Activated naive CD4-positive, alpha-beta T cell treated with anti-CD3 and anti-CD28 coated beads, Interleukin-2, amount 50 U/mL, for 16 hours (primary cell): ENCODE results near the gene PDXP.
"Not testable (repeated sequence)": the region's sequence is repeated elsewhere in the genome, so short reads cannot be mapped to it uniquely, and the experiment has no call there.

Source experiments
- DNase-seq: peaks from one replicate; pipeline ENCODE4 v3.0.0-alpha.2; 2020

Gene PDXP

GRCh38 chr22:37675930-37676735, 17.6 kb downstream of the PDXP start:
- no peak for DNase-seq

DNA sequence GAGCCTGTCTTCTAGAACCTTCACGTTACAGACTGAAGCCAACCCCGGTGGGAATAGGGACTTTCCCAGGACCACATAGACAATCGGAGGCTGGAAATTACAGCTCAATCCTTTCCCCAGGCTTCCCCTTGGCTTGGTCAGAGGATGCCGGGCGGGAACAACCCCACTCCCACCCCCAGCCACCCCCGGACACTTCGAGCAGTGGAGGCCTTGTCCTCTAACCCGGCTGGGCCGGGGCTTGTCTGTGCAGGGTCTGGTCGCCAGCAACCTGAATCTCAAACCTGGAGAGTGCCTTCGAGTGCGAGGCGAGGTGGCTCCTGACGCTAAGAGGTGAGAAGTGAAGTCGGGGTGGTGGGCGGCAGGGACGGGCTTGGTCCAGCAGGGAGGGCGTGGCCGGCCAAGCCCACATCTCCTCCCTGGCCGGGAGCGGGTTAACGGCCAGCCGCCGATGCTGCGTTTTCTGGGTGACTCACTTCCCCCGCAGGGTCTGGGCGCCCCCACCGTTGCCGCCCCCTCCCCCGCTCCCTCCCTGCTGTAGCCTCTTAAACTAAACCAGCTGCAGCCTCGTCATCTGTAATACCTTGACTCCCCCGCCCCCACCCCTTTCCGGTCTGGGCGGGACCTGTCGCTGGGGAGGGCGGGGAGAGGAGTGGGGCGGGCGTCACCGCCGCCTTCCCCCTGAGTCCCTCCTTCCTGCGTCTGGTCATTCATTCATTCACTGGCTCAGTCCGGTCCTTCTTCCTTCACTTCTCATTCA, 18.4 kb downstream of the PDXP start:
- DNase-seq, result peak; percentile 94

DNA sequence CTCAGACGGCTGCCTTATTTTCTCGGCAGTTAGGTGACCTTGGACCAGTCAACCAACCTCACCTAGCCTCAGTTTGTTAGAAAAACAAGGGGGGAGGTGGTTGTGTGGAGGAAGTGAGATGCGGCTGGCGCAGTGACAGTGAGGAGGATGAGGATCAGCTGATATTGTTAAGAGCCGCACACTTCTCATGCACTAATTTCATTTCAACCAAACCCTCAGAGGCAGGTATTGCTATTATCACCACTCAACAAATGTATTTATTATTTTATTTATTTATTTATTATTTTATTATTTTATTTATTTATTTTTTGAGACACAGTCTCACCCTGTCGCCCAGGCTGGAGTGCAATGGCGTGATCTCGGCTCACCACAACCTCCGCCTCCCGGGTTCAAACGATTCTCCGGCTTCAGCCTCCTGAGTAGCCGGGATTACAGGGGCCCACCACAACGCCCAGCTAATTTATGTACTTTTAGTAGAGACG, 19.0 kb downstream of the PDXP start:
- no peak for DNase-seq

DNA sequence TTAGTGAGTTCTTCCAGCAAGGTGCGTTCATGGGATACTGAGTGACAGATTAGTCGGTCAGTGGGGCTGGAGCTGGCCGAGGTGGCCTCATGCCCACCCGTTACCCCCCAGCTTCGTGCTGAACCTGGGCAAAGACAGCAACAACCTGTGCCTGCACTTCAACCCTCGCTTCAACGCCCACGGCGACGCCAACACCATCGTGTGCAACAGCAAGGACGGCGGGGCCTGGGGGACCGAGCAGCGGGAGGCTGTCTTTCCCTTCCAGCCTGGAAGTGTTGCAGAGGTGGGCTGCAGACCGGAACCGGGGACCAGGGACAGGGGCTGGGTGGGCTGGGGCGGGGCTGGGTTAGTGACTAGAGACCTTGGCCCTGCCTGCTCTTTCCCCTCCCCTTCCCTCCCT, 19.8 kb downstream of the PDXP start:
- no peak for DNase-seq

DNA sequence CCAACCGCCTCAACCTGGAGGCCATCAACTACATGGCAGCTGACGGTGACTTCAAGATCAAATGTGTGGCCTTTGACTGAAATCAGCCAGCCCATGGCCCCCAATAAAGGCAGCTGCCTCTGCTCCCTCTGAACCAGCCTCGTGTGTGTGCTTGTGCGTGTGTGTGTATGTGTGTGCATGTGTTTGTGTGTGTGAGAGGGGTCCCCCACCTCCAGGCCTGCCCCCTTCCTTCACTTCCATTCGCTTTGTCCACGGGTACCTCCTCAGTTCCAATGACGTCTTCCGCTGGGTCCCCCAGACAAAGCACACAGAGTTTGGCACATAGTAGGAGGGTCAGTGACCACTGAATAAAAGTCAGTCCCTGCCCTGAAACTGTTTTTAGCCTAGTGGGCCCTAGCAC, 21.1 kb downstream of the PDXP start:
- no peak for DNase-seq

GRCh38 chr22:37680191-37680851, 21.8 kb downstream of the PDXP start:
- DNase-seq, result no peak

DNA sequence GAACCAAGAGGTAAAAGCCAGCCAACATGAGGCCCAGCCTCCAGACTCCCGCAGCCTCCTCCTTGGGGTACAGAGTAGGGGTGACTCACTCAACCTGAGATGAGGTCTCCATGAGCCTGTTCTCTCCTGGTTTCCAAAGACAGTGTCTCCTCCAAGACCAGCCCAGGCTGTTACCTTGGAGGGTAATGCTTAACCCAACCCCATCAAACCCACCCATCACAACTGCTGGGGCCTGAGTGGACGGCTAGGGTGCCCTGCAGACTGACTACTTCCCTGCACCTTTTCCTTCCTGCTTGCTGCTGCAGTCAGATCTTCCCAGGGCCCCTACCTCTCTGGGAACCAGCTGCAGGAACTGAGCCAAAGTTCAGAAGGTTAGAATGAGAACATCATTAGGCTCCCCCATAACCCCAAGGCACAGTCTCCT, 22.5 kb downstream of the PDXP start:
- no peak for DNase-seq

- peak; percentile 72 for DNase-seq
Observed at GRCh38 chr22:37681556-37682049, 23.1 kb downstream of the PDXP start.

DNA sequence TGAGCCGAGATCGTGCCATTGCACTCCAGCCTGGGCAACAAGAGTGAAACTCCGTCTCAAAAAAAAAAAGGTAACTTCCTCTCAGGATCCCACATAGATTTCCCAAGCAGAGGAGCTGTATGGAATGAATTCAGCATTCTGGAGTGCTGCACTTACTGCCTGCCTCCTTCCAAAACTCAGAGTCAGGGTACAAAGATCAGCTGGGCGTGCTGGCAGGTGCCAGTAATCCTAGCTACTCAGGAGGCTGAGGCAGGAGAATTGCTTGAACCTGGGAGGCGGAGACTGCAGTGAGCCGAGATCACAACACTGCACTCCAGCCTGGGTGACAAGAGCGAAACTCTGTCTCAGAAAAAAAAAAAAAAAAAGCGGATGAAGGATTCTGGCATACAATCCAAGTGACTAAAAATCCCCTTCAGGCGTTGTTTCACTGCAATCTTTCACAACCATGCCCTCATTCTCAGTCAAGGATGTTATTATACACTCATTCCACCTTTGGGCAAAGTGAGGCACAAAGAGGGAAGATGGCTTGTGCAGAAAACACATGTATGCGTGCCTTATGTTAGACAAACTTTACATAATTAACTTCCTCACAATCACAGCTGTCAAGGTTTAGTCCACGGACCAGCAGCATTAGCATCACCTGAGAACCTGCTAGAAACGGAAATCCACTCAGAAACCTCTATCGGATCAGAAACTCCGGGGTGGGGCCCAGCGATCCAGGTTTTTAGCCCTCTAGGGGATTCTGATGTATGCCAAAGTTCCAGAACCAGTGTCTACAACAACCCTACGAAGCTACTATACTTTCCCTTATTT, 26.5 kb downstream of the PDXP start:
- DNase-seq, result no peak

DNA sequence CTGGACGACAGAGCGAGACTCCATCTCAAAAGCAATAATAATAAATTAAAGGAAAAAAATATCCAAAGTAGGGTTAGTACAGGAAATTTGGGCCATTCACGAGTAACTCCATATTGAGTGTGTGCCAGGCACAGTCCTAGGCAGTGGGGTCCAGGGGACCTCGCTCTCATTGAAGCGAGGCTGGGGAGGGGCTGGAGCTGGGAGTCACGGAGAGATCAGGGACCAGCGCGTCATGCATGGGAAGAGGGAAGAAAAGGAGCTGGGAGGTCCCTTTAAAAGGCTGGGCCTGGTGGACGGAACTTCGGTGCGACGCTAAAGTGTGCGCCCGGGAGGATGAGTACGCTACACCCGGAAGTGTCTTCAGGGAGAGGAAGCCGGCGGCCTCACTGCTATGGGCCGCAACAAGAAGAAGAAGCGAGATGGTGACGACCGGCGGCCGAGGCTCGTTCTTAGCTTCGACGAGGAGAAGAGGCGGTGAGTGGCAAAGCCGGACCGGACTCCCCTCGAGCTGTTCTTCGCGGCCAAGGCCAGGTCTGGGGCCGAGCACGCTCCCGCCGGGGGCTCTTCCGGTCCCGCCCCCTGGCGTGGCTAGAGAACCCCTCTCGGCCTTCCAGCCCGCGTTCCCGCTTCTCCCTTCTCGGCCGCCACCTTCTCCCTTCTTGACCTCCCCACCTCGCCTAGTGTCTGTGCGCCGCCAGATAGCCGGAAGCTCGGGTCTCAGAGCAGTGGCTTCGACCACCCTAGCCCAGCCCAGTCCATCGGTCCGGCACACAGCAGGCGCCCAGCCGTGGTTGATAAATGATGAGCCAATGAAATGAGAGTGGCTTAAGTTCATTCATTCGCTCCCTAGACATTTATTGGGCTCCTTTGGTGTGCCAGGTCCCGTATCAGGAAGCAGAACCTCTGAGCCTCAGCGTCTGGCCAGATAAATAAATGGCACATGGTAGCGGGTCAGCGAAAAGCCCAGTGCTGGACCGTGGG, 27.8 kb downstream of the PDXP start, which contains the start of gene NOL12:
Gene NOL12 (plus strand): TSS at position 342 of the 981 bp plus-strand sequence. CDS start 50 bp downstream, at position 392.
- peak; percentile 75 for DNase-seq

- no peak for DNase-seq
Observed at GRCh38 chr22:37690407-37690806, 31.9 kb downstream of the PDXP start.

GRCh38 chr22:37690901-37691504, 32.5 kb downstream of the PDXP start:
- no peak for DNase-seq

GRCh38 chr22:37692627-37693285, 34.2 kb downstream of the PDXP start:
- DNase-seq, result no peak

DNA sequence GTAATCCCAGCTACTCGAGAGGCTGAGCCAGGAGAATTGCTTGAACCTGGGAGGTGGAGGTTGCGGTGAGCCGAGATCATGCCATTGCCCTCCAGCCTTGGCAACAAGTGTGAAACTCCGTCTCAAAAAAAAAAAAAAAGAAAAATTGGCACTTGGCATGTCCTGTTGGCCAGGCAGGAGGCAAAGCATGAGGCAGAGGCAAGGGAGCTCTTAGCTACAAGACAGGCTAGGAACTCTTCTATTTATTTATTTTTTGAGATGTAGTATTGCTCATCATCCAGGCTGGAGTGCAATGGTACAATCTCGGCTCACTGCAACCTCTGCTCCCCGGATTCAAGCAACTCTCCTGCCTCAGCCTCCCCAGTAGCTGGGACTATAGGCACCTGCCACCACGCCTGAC, 35.6 kb downstream of the PDXP start:
- DNase-seq, result not testable (repeated sequence)

GRCh38 chr22:37696260-37696656, 37.7 kb downstream of the PDXP start:
- DNase-seq, result not testable (repeated sequence)

DNA sequence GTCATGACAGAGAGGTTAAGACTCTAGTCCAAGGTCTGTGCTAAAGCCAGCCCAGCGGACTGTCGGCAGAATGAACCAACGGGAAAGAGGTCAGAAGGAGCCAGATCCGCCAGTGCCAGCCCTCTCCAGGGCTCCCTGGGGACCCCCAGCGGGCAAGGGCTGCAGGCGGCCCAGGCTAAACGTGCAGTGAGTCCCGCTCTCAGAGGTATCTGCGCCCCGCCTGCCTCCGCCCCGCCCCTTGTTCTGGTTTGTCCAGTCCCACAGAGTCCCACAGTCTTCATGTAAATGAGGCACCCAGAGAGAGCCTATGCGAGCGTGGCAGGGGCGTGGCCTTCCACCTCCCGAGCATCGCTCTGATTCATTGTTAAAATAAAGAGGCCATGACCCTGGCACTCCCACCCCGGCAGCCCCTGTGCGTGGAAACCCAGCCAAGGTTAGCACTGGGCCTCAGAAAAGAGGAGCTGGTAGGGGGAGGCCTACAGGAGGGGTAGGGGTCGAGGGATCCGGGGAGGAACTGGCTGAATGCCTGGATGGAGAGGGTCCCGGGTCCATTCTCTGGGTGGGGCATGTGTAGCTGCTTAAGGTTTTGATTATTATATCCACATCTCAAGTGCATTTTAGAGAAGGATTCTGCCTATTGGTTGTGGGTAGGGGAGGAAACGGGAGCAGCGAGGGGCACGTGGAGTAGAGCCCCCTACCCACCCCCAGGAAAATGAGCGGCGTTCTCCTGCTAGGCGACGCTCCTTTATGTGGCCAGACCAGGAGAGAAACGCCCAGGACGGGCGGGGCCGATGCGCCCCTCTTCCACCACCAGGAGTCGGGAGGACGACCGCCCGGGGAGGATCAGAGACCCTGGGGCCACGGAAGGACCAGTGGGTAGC, 38.4 kb downstream of the PDXP start, which contains the start of gene TRIOBP:
Gene TRIOBP (plus strand): TSS at position 392 of the 881 bp plus-strand sequence. CDS start 4,318 bp downstream, outside the sequence.
- DNase-seq, result peak; percentile 92

DNA sequence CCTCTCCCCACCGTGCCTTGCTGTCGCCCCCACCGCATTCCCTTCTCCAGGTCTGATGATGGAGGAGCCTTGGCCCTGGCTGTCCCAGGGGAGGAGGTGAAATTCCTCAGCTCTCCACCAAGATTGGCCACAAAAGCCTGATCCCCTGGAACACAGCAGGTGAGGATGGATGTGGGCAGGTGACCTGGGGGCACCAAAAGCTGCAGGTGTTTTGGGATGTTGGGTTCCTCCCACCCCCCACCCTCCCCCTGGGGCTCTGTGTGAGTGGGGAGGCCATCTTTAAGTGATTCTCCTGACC, 39.0 kb downstream of the PDXP start:
- DNase-seq, result no peak

- DNase-seq, result no peak
Observed at GRCh38 chr22:37701141-37701786, 42.7 kb downstream of the PDXP start.
